ENCODE results near the gene GBF1.
A peak's percentile ranks its signal among the peaks of the same experiment; 100 is the strongest.
"Not testable (repeated sequence)": the region's sequence is repeated elsewhere in the genome, so short reads cannot be mapped to it uniquely, and the experiment has no call there.

The GBF1 gene

DNA sequence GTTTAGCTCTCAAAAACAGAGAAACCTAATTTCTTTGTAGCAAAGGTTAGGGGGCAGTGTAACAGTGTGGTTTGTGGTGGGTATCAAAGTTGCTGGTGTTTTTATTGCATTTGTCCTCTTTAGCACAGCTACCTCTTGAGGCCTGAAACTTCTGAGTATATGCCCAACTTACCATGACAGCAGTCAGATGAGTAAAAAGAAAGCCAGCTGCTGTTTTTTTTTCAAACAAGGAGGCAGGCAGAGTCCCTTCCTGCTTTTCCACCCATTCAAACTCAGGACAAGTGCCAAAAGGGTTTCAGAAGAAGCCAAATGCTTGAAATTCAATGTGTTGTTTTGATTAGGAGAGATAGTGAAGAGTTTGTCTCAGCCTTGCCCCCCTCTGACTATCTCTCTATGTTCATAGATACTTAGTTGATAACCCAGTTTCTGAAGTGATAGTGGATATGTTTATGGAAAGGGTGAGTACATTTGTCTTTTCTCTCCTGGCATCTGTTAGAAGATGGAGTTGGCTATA, 23.1 kb downstream of the GBF1 start:
- DNase-seq = no peak

GRCh38 chr10:102269017-102269416, 23.7 kb downstream of the GBF1 start:
- DNase-seq = no peak

- no peak for DNase-seq
These were observed 28.7 kb downstream of the GBF1 start for GRCh38 chr10:102274062-102274461.

DNA sequence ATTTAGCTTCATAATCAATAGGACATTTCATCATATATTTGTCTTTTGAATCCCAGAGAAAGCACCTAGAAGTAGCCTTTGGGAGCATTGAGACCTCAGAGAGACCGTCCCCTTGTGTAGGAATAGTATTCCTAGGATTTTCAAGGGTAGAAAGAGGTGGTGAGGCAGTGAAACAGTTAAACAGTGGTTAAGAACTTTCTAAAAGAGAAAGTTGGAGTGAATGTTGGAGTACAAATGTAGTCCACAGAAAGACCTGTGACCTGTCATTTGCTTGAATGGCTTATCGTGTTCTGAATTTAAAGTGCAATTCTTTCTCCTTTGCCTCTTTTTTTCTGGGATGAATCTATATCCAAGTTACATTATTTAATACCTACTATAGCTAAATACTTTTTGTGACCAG, 30.0 kb downstream of the GBF1 start:
- no peak for DNase-seq

DNA sequence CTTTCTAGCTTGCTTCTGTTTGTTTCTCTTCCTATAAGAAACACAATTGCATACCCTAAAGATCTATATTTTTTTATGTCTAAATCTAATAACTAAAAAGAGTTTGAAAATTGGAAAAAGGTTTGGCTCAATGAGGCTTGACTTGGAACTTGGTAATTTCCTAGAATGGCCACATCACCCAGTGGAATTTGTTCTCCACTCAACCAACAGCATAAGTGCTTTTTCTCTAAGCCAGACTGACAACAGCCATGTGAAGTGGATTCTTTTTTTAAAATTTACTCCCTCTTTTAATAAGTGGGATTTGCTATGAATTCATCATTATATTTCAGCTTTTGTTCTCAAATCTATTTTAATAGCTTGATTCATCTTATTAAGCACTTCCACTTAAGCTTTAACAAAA, 33.8 kb downstream of the GBF1 start:
- no peak for DNase-seq

GRCh38 chr10:102280397-102281101, 35.2 kb downstream of the GBF1 start:
- no peak for DNase-seq

- DNase-seq = no peak
These were observed 35.8 kb downstream of the GBF1 start for GRCh38 chr10:102281102-102281487.

DNA sequence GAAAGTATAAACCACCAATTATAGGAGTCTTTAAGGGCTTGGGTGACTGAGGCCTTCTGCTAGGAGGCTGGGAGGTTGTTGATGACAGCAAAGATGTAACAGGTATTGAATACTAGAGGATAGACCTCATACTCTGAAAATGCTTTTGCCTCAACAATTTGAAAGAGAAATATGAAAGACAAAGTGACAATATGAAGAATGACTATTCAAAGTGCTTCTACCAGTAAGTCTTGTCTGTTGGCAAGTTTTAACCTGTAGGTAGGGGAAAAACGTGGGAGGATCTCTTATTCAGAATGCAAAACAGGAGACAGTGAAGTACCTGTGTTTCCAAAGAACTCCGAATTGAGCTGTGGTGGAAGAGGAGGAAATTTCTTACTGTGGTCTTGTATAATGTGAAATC, 38.2 kb downstream of the GBF1 start:
- DNase-seq = no peak

DNA sequence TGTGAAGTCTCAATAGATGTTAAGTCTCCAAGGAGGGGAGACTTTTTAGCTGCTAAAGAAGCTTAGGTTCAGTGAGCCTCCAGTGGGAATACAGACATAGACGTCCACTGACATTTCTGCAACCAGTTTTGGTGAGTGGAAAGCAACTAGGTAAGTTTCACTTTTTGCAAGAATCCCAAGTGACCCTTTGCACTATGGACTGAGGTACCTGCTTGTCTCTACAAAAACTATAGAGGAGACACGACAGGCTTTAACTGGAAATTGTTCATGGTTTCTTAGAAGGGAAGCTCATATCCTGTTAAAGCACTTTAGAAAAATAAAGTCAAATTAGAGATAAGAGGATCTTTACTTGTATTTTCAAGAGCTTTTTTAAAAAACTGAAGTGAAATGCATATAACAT, 38.6 kb downstream of the GBF1 start:
- no peak for DNase-seq

- no peak for DNase-seq
These were observed 39.2 kb downstream of the GBF1 start for GRCh38 chr10:102284531-102284930.

DNA sequence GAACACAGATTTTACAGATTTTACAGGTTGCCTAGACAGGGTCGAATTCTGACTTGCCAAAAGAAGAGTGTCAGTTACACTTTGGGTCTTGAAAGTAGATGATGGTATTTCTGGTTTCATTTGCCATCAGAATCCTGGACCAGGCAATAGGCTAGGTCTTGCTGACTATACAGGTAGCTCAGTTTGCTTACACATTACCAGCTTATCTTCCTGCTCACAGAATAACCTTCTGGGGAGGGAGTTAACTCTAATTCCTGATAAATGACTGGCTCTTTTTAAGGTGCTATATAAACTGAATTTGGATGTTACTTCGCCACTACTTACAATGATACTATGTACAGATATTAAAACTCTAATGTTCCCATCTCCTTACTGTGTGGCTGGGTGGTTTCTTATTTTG, 39.8 kb downstream of the GBF1 start:
- DNase-seq = peak; percentile 60

DNA sequence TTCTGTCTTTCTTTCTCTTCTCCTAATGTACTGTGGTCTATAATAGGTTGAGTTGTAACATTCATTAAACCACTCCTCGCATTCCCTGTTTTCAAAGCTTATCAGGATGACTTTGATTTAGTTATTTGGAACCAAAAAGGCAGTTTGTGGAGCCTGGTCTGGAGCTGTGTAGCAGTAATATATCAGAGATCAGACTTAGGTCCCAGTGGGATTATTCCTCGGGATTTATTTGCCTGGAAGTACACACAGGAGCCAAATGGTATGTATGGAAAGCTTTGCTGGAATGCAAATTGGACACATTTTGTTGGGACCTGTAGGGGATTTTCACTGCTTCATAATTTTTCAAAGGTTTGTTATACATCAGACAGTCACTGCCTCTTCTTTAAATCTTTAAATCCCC, 40.9 kb downstream of the GBF1 start:
- no peak for DNase-seq

GRCh38 chr10:102287538-102287937, 42.2 kb downstream of the GBF1 start:
- peak; percentile 18 for DNase-seq

DNA sequence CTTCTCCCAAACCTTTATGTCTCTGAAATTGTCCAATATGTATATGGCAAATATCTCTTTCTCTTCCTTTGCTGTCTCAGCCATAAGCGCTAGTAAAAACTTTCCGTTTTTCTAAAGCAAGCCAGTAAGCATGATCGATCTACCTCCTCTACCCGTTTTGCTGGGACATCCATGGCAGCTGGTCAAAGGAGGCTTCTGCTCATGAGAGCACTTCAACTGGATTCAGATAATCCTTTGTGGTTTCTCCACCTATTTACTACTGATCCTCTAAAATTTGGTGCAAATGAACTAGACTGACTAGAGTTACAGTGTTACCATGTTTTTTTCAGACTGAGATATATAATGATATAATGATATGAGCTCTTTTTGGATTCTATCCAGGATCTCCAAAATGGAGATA, 42.7 kb downstream of the GBF1 start:
- no peak for DNase-seq

DNA sequence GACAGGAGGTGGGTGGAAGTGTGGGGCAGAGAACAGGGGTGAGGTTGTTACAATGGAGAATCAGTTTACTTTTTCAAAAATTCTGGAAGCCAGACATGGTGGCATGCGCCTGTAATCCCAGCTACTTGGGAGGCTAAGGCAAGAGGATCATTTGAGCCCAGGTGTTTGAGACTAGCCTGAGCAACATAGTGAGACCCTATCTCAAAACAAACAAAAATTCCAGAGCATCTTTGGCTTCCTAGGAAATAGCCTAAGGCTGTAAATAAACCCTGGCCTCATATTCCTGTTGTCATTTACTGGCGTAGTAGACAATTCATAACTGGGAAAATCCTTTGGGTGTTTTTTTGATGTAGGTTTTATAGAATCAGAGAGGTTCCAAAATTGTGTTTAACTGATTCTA, 44.0 kb downstream of the GBF1 start:
- no peak for DNase-seq

GRCh38 chr10:102289840-102290239, 44.5 kb downstream of the GBF1 start:
- no peak for DNase-seq

DNA sequence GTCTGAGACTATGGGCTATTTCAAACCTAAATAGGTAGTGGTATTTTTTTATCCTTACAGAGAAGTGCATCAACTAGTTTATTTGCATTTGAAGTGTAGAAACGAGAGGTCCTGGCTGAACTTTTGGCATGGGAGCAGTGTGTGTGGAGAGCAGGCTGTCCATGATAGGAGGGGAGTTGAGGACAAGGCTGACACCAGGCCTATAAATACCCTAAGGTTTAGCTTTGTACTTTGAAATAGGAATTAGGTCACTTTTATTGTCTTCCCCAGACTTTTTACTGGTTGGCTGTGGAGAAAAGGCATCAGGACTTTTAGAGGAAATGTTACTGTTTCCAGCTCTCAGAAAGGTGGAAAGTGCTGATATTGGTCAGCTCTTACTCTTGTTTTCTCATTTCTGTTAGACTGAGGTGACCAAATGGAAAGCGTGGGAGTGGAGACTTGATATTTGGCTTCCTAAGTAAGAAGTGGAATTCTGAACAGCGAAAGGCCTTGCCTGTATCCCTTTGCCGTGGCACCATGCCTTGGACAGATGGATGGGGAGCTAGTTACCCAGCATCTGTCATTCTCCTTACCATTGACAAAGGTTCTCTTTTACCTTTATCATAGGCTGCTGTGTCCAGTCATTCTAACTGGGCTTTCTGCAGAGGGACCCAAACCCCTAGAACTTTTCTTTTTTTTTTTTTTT, 46.0 kb downstream of the GBF1 start:
- DNase-seq = no peak

GRCh38 chr10:102297101-102297500, 51.8 kb downstream of the GBF1 start:
- DNase-seq = no peak

DNA sequence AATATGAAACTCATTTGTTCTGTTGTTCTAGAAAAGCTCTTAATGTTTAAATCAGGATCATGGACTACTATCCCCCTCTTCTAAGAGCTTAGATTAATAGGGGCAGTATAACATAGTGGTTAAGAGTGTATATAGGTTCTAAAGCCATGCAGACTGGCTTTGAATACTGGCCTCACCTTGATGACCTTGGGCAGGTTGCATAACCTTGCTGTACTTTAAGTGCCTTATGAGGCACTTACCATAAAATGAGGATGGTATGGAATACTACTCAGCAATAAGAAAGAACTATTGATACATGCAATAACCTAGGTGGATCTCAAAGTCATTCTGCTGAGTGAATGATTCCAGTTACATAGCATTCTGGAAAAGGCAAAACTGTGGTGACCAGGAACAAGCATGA, 53.6 kb downstream of the GBF1 start:
- no peak for DNase-seq

DNA sequence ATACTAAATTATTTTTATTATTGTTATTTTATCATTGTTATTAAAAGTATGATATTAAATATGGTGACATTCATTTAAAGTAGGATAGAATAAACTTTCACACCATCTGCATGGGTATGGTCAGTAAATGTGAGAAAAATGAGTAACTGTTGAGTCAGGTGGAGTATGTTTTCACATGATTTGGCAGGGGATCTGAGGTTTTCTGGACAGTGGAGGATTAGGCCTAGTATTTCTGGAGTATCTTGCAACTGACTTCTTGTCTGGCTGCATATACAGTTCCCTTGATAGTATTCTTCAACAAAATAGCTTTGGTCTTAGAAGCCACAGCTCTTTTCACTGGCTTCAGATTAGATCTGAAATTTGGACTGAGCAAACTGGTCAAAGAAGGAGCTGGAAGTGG, 54.5 kb downstream of the GBF1 start:
- no peak for DNase-seq

- no peak for DNase-seq
These were observed 55.0 kb downstream of the GBF1 start for GRCh38 chr10:102300278-102300843.

- DNase-seq = not testable (repeated sequence)
These were observed 55.6 kb downstream of the GBF1 start for GRCh38 chr10:102300912-102301311.

GRCh38 chr10:102301332-102301731, 56.0 kb downstream of the GBF1 start:
- DNase-seq = not testable (repeated sequence)

GRCh38 chr10:102302611-102303010, 57.3 kb downstream of the GBF1 start:
- no peak for DNase-seq

All from activated CD4-positive, alpha-beta T cell treated with anti-CD3 and anti-CD28 coated beads, Interleukin-10, Interleukin-2, amounts not matched to agents 100 ng/mL and 50 ng/mL, durations not matched to agents 16 hours and 8 hours (primary cell).